Ectodermal cell (in vitro differentiated cells): ENCODE measurements around the gene PRKD3.

Source experiments
- H3K27ac ChIP-seq: 2 replicates; pipeline ENCODE4 v1.7.0; 2013; ENCODE audit warnings: mild to moderate bottlenecking, low read depth, low read length; ENCODE audit not compliant: insufficient read depth, poor library complexity, severe bottlenecking
- H3K27me3 ChIP-seq: 2 replicates; pipeline ENCODE4 v1.7.0; 2013; ENCODE audit warnings: mild to moderate bottlenecking, low read length; ENCODE audit not compliant: insufficient read depth, control insufficient read depth, poor library complexity, severe bottlenecking
- H3K36me3 ChIP-seq: one replicate; pipeline ENCODE4 v1.7.0; 2013; ENCODE audit warnings: low read length; ENCODE audit not compliant: control insufficient read depth, insufficient read depth
- H3K4me1 ChIP-seq: one replicate; pipeline ENCODE4 v1.7.0; 2013; ENCODE audit warnings: low read length; ENCODE audit not compliant: control insufficient read depth, insufficient read depth
- H3K4me3 ChIP-seq: 2 replicates; pipeline ENCODE4 v1.7.0; 2013; ENCODE audit warnings: low read depth, low read length, control low read depth; ENCODE audit not compliant: insufficient read depth
- H3K9me3 ChIP-seq: 2 replicates; pipeline ENCODE4 v1.7.0; 2013; ENCODE audit warnings: mild to moderate bottlenecking, low read length, moderate library complexity; ENCODE audit not compliant: control insufficient read depth
- WGBS, 2 experiments: methylation state at CpG; one replicate each; pipeline ENCODE4 v1.1.7; 2013; ENCODE audit warnings: missing lambda C conversion rate in 2 of 2; 5-methylcytosine and 5-hydroxymethylcytosine counted together

Gene PRKD3

GRCh38 chr2:37358466-37358865 is 33.8 kb upstream of the PRKD3 start:
- whole genome bisulfite sequencing, 2 experiments, result 94 to 97% methylated on average over 2 to 3 of the region's 3 CpGs
- H3K36me3 ChIP-seq, result no peaks in the 10 kb centered on the region
- H3K4me1 ChIP-seq, result no peaks in the 10 kb centered on the region
- H3K27me3 ChIP-seq, result no peaks in the 10 kb centered on the region
- no peak overlapping the region for H3K4me3 ChIP-seq
- no peak overlapping the region for H3K27ac ChIP-seq
- H3K9me3 ChIP-seq, result no peaks in the 10 kb centered on the region

DNA sequence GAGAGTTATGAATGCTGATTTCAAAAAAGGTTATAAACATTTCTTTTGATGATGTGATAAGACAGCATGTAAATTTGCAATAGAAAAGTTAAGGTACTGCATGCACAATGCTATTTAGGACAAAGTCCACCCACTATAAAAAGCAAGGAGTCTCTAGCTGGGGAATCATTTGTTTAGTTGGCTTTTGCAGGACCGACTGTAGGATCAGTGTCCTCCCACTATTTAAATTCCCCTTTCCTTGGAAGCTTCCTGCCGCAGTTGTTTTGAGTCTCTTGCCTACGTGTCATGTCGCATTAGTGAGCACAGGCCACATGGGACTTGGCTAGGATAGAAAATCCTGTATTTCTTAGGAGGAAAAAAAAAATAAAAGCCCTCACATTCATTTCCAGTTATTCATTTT is 32.9 kb upstream of the PRKD3 start:
- Histone ChIP-seq H3K9me3 (no peaks in the 10 kb centered on the region), H3K36me3 (no peaks in the 10 kb centered on the region), H3K27ac (peak overlapping the region; percentile 2), H3K4me1 (no peaks in the 10 kb centered on the region), H3K4me3 (no peak overlapping the region), H3K27me3 (no peaks in the 10 kb centered on the region)
- 61 to 72% methylated on average over 4 of the region's 4 CpGs for WGBS, 2 experiments

- Histone ChIP-seq H3K9me3 (no peaks in the 10 kb centered on the region), H3K4me3 (no peak overlapping the region), H3K36me3 (no peaks in the 10 kb centered on the region), H3K4me1 (no peaks in the 10 kb centered on the region), H3K27ac (peak overlapping the region; percentile 2), H3K27me3 (no peaks in the 10 kb centered on the region)
- WGBS, 2 experiments, result 100% methylated on average over 1 of the region's 1 CpG; no CpG with 5 or more reads in 1 of the 2 experiments
These were observed 32.4 kb upstream of the PRKD3 start for GRCh38 chr2:37357069-37357468.

GRCh38 chr2:37356299-37356698 is 31.7 kb upstream of the PRKD3 start:
- no peak overlapping the region for H3K27ac ChIP-seq
- WGBS, 2 experiments, result 73 to 75% methylated on average over 6 of the region's 6 CpGs
- no peaks in the 10 kb centered on the region for H3K36me3 ChIP-seq
- no peak overlapping the region for H3K4me3 ChIP-seq
- H3K9me3 ChIP-seq, result no peaks in the 10 kb centered on the region
- H3K27me3 ChIP-seq, result no peaks in the 10 kb centered on the region
- no peaks in the 10 kb centered on the region for H3K4me1 ChIP-seq

GRCh38 chr2:37355735-37356134 is 31.1 kb upstream of the PRKD3 start:
- H3K27me3 ChIP-seq, result no peaks in the 10 kb centered on the region
- 92 to 93% methylated on average over 7 of the region's 7 CpGs for WGBS, 2 experiments
- no peaks in the 10 kb centered on the region for H3K36me3 ChIP-seq
- no peak overlapping the region for H3K4me3 ChIP-seq
- H3K9me3 ChIP-seq, result no peaks in the 10 kb centered on the region
- no peak overlapping the region for H3K27ac ChIP-seq
- H3K4me1 ChIP-seq, result no peaks in the 10 kb centered on the region

DNA sequence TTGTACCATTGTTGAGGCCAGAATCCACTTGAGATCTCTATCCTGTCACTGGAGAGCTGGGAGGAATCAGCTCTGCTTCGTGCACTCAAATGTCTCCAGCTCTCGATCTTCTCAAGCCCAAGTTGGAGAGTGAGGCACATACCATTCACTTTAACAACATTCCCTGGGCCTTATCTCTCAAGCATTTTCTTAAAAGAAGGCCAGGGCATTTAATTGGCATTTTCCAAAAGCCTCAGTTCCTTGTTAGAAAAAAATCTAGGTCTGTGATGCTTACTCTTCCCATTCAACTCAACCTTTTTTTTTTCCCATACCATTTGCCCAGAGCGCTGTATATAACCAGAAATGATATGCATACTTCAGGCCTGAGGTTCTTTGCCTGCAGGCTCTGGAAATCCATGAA is 29.9 kb upstream of the PRKD3 start:
- H3K9me3 ChIP-seq, result no peaks in the 10 kb centered on the region
- no peak overlapping the region for H3K27ac ChIP-seq
- no peak overlapping the region for H3K4me3 ChIP-seq
- H3K27me3 ChIP-seq, result no peaks in the 10 kb centered on the region
- WGBS, 2 experiments, result 87 to 95% methylated on average over 3 of the region's 3 CpGs
- H3K36me3 ChIP-seq, result no peaks in the 10 kb centered on the region
- H3K4me1 ChIP-seq, result no peaks in the 10 kb centered on the region

- Histone ChIP-seq H3K4me1 (no peaks in the 10 kb centered on the region), H3K4me3 (no peak overlapping the region), H3K9me3 (no peaks in the 10 kb centered on the region), H3K27me3 (peaks cover 10% of the 10 kb centered on the region), H3K27ac (no peak overlapping the region), H3K36me3 (no peaks in the 10 kb centered on the region)
- WGBS, 2 experiments, result 85 to 86% methylated on average over 3 of the region's 3 CpGs
These were observed 25.4 kb upstream of the PRKD3 start for GRCh38 chr2:37350034-37350433.

DNA sequence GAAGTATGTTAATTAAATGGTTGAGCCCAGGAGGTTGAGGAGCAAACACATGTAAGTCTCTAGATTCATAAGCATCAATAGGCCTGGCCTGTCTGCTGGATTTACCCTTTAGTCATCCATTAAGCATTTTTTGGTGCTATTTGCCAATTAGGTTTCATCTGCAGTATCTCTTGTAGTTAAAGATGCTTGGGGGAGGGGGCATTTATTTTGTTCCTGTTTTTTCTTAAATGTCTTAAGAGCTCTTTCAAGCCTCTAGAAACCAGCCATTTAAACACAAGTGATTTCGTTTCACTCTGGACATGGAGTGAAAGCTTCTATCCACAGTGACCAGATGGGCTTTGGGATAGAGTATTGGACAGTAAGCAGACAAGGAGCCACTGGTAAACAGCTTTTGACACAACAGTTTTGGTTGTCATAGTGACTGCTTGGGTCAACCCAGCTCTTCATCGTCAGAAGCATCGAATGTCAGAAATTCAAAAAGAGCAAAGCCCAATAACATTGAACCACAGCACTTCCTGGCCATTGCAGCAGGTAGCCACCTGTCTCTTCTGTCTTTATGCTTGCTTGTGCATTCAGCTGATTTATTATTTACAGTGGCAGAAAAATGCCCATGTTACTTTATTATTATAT is 24.7 kb upstream of the PRKD3 start:
- WGBS, 2 experiments, result 66 to 70% methylated on average over 3 of the region's 3 CpGs
- Histone ChIP-seq H3K4me3 (no peak overlapping the region), H3K4me1 (no peaks in the 10 kb centered on the region), H3K36me3 (no peaks in the 10 kb centered on the region), H3K27ac (no peak overlapping the region), H3K27me3 (peaks cover 17% of the 10 kb centered on the region), H3K9me3 (no peaks in the 10 kb centered on the region)

DNA sequence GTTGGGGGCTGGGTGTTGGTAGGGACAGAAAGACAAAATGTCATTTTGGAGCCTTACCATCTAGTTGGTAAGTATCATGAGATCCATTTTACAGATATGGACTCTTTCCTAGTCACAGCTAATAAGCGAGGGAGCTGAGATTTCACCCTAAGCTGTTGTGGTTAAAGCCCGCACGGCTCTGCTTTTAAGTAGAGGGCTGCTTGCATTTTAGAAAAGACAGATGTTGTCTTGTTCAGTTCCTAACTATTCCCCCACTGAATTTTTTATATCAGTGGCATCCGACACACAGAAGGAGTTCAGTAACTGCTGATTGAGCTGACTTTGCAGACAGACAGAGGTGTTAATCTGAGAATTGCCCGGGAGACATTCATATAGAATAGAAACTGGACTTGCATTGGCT is 23.5 kb upstream of the PRKD3 start:
- Histone ChIP-seq H3K4me3 (no peak overlapping the region), H3K4me1 (no peaks in the 10 kb centered on the region), H3K27me3 (peaks cover 26% of the 10 kb centered on the region), H3K36me3 (no peaks in the 10 kb centered on the region), H3K9me3 (no peaks in the 10 kb centered on the region), H3K27ac (no peak overlapping the region)
- WGBS, 2 experiments, result 89 to 92% methylated on average over 5 of the region's 5 CpGs

DNA sequence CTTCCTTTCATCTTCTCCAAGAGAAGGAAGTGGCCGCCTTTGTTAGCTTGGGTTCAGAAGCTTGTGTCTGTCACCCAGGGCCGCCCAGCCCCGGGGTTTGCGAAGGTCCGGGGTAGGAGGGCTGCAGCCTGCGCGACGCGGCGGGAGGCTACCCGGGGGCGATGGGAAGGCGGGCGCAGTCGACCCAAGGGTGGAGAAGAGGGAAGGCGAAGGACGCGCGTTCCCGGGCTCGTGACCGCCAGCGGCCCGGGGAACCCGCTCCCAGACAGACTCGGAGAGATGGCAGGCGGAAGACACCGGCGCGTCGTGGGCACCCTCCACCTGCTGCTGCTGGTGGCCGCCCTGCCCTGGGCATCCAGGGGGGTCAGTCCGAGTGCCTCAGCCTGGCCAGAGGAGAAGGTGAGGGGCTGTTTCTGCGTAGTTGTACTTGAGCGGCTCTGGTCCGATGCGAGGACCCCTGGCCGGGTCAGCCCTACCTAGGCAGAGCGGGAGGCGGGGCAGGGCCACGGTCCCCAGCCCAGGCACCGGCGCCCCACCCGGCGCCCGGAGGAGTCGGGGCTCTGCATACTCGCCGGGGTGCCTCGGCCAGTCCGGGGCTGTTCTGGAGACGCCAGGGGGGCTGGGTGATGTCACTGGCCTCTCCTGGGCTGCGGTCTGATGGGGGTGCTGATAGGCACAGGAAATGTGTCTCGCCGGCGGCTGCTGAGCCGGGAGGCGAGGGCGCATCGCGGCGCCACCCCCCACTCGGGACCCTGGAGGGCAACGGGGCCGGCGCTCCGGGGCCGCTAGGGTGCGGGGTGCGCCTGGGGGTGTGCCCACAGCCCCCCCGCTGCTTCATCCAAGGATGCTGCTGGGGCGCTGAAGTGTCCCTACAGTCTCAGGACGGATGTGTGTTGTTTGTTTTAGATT is 20.1 kb upstream of the PRKD3 start, which contains the start of gene QPCT:
QPCT (plus strand) TSS at position 178 of the 909 bp plus-strand sequence; CDS start at position 280, 102 bp downstream.
- H3K9me3 ChIP-seq, result no peaks in the 10 kb centered on the region
- WGBS, 2 experiments, result 9 to 10% methylated on average over 73 of the region's 73 CpGs
- no peaks in the 10 kb centered on the region for H3K4me1 ChIP-seq
- H3K27ac ChIP-seq, result no peak within 1 kb of the TSS
- H3K4me3 ChIP-seq, result peak within 1 kb of the TSS; percentile 28
- H3K36me3 ChIP-seq, result no peaks in the 10 kb centered on the region
- H3K27me3 ChIP-seq, result peaks cover 26% of the 10 kb centered on the region
